GM19324 (cell line): ENCODE results near the gene NHSL1.

Experiments
- ATAC-seq: cut with Tn5 transposase; IDR thresholded peaks from one replicate; pipeline ENCODE4 v1.9.1; 2021; ENCODE audit warnings: mild to moderate bottlenecking, moderate library complexity; ENCODE audit not compliant: unreplicated experiment, low FRiP score

NHSL1 gene

GRCh38 chr6:138499303-138500018 lies at the start of gene NHSL1:
TSS of gene NHSL1 (minus strand) at chr6:138499494. CDS start at chr6:138499290, 204 bp downstream.
- peak; percentile 62 for ATAC-seq

GRCh38 chr6:138546733-138547185 lies 47.5 kb upstream of the NHSL1 start:
- no peak for ATAC-seq

DNA sequence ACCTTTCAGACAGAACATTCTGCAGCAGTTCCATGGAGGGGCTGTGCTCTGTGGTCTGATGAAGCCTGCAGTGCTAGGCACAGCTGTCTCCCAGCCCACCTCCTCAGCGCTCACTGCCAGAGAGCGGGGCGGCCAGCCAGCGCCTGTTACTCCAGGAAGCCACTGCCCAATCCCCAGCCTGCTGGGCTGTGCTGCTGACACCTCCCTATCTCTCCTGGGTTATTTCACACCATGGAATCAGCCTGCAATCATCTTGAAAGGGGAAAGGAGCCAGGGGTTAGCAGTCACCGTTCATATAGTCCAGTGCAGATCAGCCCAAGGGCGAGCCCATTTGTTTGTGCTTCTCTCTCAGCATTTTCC lies 46.3 kb upstream of the NHSL1 start:
- ATAC-seq, result no peak

DNA sequence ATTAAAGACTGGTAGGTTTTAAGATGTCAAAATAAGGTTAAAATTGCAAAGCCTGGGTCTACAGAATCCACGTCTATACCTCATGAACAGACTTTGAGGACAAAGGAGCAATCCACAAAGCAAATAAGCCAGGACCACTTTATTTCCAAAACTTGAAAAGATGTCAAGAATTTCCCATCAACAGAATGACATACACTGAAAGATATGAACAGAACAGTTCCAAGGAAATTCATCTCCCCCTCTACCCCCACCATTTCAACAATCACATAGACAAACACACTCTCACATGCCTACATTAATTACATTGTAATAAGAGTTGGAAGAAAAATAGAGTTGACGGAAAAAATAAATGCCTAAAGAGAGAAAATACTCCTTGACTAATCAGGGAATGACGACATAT lies 45.2 kb upstream of the NHSL1 start:
- no peak for ATAC-seq

DNA sequence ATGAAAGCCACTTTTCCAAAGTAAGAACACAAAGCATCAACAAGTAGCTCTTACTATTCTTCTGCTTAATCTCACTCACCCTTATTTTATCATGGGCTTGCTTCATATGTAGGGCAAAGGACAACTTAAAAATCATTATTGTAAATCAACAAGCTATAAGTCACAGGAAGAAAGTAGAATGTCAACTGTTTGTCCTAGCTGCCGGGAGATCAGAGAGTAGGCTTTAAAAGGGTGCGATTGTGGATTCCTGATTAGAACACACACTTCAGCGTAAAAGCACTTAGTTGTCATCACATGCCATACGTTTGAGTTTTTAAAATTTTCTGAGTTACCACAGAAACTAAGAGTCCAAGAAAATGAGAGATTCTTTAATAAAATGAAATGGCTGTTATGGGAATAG lies 44.4 kb upstream of the NHSL1 start:
- ATAC-seq, result no peak

DNA sequence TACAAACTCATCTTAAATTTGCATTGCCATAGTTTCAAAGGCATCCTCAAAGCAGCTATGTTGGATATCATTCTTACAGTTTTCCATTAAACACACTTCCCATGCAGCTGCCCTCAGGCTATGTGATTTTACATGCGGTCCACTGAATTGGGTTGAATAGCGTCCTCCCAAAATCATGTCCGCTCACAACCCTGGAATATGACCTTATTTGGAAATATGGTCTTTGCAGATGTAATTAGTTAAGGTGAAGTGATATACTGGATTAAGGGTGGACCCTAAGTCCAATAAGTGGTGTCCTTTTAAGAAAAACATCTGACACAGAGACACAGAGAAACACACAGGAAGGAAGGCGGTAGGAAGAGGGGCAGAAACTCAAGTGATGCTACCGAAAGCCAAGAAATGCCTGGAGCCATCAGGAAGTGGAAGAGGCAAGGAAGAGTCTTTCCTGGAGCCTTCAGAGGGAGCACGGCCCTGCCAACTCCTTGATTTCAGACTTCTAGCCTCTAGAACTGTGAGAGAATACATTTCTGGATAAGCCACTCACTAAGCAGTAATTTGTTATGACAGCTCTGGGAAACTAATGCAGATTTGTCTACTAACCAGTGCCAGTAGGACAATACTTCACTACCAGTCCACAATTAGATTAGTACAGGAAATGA lies 42.7 kb upstream of the NHSL1 start:
- ATAC-seq, result no peak

GRCh38 chr6:138540468-138540867 lies 41.2 kb upstream of the NHSL1 start:
- no peak for ATAC-seq

GRCh38 chr6:138539876-138540275 lies 40.6 kb upstream of the NHSL1 start:
- ATAC-seq, result no peak

- no peak for ATAC-seq
Measured at GRCh38 chr6:138538390-138539031, 39.2 kb upstream of the NHSL1 start.

DNA sequence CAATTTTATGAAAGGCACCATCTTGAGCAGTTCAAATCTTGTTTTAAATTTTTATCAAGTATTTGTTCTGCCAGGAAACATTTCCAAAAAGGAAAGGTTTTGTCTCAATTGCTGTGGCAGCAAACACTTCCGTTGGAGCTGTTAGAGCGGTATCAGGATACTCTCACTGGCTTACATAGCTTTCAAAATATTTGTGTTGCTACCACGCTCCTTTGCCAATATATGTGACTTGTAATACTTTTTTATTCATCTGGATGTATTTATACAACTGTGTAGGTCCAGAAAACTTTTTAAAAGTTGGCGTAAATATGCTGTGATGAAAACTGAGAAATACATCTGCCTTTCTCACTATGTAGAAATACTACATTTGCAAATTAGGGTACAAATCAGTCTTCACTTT lies 37.8 kb upstream of the NHSL1 start:
- no peak for ATAC-seq

DNA sequence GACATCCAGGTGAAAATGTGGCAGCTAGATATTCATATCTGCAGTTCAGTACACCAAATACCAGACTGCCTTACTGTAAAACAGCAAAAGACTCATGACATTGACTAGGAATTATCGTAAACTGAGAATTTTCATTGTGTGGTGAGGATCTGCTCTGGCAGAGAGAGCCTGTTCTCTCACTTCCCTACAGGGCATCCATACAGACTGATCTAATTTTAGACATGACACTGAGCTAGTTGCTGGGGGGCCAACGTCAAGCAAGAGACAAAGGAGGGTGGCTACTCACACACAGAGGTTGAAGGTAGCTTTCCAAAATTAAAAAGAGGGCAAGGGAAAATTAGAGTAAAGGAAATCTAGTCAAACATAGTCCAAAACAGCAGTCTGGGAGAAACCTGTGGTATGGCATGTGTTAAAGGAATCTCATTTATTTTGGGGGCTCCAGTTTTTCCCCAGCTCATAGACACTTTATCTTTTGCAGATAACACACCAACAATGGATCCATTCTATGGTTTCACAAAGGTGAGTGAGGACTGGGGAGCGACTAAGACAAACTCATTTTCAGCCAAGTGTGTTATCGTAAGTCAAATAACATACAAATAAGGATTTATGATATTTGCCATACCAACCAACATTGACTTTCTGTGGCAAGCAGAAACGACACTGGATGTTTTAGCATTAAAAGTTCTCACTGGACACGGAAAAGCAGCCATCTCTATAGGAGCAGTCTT lies 36.6 kb upstream of the NHSL1 start:
- no peak for ATAC-seq

DNA sequence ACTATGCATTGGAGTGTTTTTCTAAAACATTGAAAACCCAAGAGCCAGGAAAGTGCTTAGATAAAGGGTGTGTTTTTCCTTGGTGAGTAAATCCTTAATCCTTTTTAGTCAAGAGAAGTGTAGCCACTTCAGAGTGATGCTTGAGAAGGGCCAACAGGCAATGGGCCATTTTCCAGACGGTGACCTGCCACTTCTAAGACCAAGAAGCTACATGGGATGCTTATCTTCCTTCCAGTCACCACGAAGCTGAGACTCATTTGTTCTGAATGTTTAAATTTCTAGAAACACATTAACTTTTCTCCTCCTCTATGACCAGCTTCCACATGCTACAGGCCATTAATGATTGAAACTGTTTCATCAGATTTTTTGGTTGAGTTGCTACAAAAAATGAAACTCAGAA lies 34.4 kb upstream of the NHSL1 start:
- ATAC-seq, result no peak

DNA sequence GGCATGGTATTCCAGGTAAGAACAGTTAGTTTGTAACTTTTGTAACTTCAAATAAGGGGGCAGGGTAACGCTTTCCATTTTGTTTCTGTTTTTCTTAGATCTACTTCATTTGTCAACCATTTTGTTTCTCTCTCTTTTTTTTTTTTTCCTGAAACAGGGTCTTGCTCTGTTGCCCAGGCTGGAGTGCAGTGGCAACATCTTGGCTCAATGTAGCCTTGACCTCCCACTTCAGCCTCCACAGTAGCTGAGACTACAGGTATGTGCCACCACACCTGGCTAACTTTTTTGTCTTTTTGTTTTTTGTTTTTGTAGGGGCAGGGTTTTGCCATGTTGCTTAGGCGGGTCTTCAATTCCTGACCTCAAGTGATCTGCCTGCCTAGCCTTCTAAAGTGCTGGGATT lies 32.1 kb upstream of the NHSL1 start:
- no peak for ATAC-seq

DNA sequence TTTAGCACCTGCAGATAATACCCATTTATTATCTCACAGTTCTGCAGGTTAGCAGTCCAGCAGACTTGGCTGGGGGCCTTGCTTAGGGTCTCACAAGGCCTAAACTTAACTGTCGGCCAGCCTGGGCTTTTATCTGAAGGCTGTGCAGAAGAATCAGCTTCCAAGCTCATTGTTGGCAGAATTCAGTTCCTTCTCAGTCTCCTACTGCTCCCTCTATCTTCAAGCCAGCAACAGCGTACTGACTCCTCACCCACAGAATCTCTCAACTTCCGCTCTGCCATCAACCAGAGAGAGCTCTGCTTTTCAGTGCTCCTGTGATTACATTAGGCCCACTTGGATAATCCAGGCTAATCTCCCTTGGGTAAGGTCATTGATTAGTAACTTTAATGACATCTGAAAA lies 30.2 kb upstream of the NHSL1 start:
- ATAC-seq, result no peak

DNA sequence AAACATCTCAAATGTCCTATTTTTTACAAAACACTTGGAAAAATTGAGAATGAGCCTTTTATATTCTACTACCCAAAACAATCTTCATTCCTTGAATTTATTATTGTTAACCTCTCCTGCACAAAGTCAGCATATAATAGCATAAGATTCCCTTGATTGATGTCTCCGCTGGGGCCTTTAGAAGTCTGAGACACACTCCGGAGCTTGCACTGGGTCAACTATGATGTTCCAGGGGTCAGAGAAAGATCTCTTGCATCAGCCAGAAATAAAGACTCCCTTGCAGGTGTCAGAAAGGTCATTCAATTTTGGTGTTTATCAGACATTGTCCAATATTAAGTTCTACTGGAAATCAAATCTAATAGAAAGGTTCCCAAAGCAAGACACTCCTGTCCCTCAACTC lies 29.7 kb upstream of the NHSL1 start:
- ATAC-seq, result no peak

GRCh38 chr6:138528137-138528536 lies 28.8 kb upstream of the NHSL1 start:
- no peak for ATAC-seq

GRCh38 chr6:138527411-138528088 lies 28.3 kb upstream of the NHSL1 start:
- ATAC-seq, result no peak

GRCh38 chr6:138526822-138527235 lies 27.5 kb upstream of the NHSL1 start:
- no peak for ATAC-seq

DNA sequence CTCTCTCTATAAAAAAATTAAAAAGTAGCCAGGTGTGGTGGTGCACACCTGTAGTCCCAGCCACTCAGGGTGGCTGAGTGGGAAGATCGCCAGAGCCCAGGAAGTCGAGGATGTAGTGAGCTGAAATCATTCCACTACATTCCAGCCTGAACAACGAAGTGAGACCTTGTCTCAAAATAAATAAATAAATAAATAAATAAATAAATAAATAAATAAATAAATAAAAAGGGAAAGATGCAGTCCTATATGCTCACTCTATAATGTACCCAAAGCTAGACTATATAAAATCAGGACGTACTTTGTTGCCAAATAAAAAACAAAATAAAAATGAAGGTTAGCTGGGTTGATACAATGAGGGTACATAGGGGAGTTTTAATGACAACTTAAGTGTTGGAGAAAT lies 26.1 kb upstream of the NHSL1 start:
- no peak for ATAC-seq

DNA sequence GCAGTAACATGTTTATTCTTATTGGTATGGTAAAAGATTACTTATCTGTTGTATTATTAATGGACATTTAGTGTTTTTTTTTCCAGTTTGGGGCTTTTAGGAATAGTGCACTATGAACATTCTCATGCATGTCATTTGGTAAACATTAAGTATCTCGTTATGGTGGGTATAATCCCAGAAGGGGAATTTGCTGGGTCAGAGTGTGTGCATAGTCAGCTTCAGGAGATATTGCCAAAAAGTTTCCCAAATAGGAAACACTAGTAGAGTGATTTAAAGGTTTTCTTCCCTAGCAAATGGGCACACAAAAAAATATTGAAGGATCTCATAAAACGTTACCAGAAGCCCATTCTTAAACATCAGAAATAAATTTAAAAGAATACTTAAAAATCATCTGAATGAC lies 25.2 kb upstream of the NHSL1 start:
- ATAC-seq, result no peak
